Left ventricle myocardium inferior (tissue), 1 donor: ENCODE data around the gene MED31. TPM values are rescaled to one million over a fixed set of nuclear protein-coding genes. Genes with fewer than 3 reads are reported as not detected.
A peak's percentile ranks its signal among the peaks of the same experiment; 100 is the strongest.
"Not testable (repeated sequence)": the region's sequence is repeated elsewhere in the genome, so short reads cannot be mapped to it uniquely, and the experiment has no call there.

ENCODE experiments used
- DNase-seq: peaks from one replicate; pipeline ENCODE4 v3.0.0-alpha.2; 2020
- H3K27ac ChIP-seq: fragments of 200-600 bp; replicated peaks from 2 replicates; pipeline ENCODE4 v1.8.0; 2021
- H3K27me3 ChIP-seq: fragments of 200-600 bp; 2 replicates; pipeline ENCODE4 v1.8.0; 2021; ENCODE audit warnings: low read depth
- H3K36me3 ChIP-seq: fragments of 200-600 bp; 2 replicates; pipeline ENCODE4 v1.8.0; 2021
- H3K4me1 ChIP-seq: fragments of 200-600 bp; 2 replicates; pipeline ENCODE4 v1.8.0; 2021
- H3K4me3 ChIP-seq: fragments of 200-600 bp; 2 replicates; pipeline ENCODE4 v1.8.0; 2021; ENCODE audit warnings: mild to moderate bottlenecking, moderate library complexity
- H3K9me3 ChIP-seq: fragments of 200-600 bp; replicated peaks from 2 replicates; pipeline ENCODE4 v1.8.0; 2021
- CTCF ChIP-seq: fragments of 200-600 bp; IDR thresholded peaks from 2 replicates; pipeline ENCODE4 v1.8.0; 2021; ENCODE audit warnings: antibody characterized with exemption, mild to moderate bottlenecking, borderline replicate concordance
- intact Hi-C: fragments of 100-400 bp; cut with micrococcal nuclease; formaldehyde crosslinking; loops from one replicate; pipeline ENCODE4 v1.11.0; 2022
- total RNA-seq: library from RNA; stranded (reverse); fragmentation: NEBNext Ultra II Directional; extraction: Animal tissue kit (Norgen Biotek cat#: 25700); gene quantifications from one replicate; pipeline ENCODE4 v1.2.1, GENCODE V29; 2021
- donor health status: DM: no; HTN: yes; CAD: no; lungs with severe emphysema.

Gene MED31
- total RNA-seq, 1 donor from 2014 or later, result 14.1 TPM

- Histone ChIP-seq H3K9me3 (no peaks in the 10 kb centered on the region), H3K27ac (no peak overlapping the region), H3K36me3 (no peaks in the 10 kb centered on the region), H3K27me3 (peaks cover 52% of the 10 kb centered on the region), H3K4me3 (no peak overlapping the region), H3K4me1 (peaks cover 7% of the 10 kb centered on the region)
- intact Hi-C loops, result no loop called here
- no peak for DNase-seq
- no peak for TF ChIP-seq CTCF
Observed at GRCh38 chr17:6666557-6666956, 15.2 kb upstream of the MED31 start.

GRCh38 chr17:6666077-6666521, 14.7 kb upstream of the MED31 start:
- no peak overlapping the region for H3K27ac ChIP-seq
- DNase-seq, result peak; percentile 60
- no peak overlapping the region for H3K4me3 ChIP-seq
- H3K27me3 ChIP-seq, result peaks cover 52% of the 10 kb centered on the region
- H3K36me3 ChIP-seq, result no peaks in the 10 kb centered on the region
- H3K4me1 ChIP-seq, result peaks cover 7% of the 10 kb centered on the region
- TF ChIP-seq CTCF, result peak; percentile 95
- intact Hi-C loops, result no loop called here
- H3K9me3 ChIP-seq, result no peaks in the 10 kb centered on the region

DNA sequence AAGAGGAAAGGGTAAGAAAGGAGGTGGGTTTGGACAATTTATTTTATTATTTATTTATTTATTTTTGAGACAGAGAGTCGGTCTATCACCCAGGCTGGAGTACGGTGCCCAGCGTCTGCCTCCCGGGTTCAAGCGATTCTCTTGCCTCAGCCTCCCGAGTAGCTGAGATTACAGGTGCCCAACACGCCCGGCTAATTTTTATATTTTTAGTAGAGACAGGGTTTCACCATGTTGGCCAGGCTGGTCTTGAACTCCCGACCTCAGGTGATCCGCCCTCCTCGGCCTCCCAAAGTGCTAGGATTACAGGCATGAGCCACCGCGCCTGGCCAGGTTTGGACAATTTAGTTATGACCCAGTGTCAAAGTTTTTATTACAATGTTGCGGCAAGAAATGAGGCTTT, 11.8 kb upstream of the MED31 start:
- H3K9me3 ChIP-seq, H3K4me1 ChIP-seq, intact Hi-C loops, H3K36me3 ChIP-seq, H3K4me3 ChIP-seq, DNase-seq, H3K27ac ChIP-seq: not testable (repeated sequence)
- peaks cover 50% of the 10 kb centered on the region for H3K27me3 ChIP-seq

GRCh38 chr17:6661464-6661848, 10.1 kb upstream of the MED31 start:
- H3K4me3 ChIP-seq, result no peak overlapping the region
- intact Hi-C loops, result no loop called here
- no peak for DNase-seq
- no peaks in the 10 kb centered on the region for H3K36me3 ChIP-seq
- no peaks in the 10 kb centered on the region for H3K9me3 ChIP-seq
- H3K27me3 ChIP-seq, result peaks cover 57% of the 10 kb centered on the region
- H3K4me1 ChIP-seq, result peaks cover 7% of the 10 kb centered on the region
- TF ChIP-seq CTCF, result no peak
- H3K27ac ChIP-seq, result no peak overlapping the region

DNA sequence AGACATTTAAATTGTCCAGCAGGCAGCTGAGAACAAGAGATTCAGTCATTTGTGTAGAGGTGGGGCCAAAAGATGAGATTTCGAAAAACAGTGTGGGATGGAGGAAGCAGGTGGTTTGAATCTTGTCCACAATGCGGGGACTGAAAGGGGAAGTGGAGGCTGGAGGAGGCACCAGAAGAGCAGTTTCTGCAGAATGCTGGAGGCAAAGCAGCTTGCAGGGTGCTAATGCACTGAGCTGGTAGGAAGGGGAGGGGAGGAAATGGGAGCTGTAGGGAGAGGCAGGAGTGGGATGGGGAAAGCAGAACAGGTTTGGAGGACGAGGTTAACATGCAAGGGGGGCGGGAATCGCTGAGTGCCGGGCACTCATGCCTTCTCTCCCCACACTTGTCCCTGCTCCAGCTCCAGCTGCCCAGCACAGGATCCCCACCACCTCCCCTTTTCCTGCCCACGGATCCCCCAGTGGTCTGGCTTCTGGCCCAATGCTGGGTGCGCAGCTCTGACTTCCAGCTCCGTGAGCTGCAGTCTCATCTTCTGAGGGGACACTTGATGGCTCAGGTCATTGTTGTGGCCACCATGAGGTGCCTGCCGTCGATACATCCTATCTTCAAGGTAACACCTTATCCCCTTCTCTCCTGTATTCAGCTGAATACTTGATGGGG, 9.5 kb upstream of the MED31 start:
- Histone ChIP-seq H3K27ac (no peak overlapping the region), H3K27me3 (peaks cover 60% of the 10 kb centered on the region)

More for the DNA sequence above, 9.5 kb upstream of the MED31 start:
- intact Hi-C loops, result no loop called here
- Histone ChIP-seq H3K9me3 (no peaks in the 10 kb centered on the region), H3K4me3 (no peak overlapping the region), H3K4me1 (peaks cover 3% of the 10 kb centered on the region), H3K36me3 (no peaks in the 10 kb centered on the region)
- TF ChIP-seq CTCF, result no peak
- DNase-seq, result no peak
